C4-2B (cell line): Measurements from ENCODE around the gene EML3.

Experiments used
- ZFX ChIP-seq: fragments of 450-650 bp; IDR thresholded peaks from 2 replicates; pipeline ENCODE4 v1.6.1; 2017
- TF ChIP-seq, protein P1 (sequence below): fragments of 450-650 bp; conservative IDR thresholded peaks from 2 replicates; pipeline ENCODE4 v1.5.1; 2017; ENCODE audit warnings: mild to moderate bottlenecking

DNA sequence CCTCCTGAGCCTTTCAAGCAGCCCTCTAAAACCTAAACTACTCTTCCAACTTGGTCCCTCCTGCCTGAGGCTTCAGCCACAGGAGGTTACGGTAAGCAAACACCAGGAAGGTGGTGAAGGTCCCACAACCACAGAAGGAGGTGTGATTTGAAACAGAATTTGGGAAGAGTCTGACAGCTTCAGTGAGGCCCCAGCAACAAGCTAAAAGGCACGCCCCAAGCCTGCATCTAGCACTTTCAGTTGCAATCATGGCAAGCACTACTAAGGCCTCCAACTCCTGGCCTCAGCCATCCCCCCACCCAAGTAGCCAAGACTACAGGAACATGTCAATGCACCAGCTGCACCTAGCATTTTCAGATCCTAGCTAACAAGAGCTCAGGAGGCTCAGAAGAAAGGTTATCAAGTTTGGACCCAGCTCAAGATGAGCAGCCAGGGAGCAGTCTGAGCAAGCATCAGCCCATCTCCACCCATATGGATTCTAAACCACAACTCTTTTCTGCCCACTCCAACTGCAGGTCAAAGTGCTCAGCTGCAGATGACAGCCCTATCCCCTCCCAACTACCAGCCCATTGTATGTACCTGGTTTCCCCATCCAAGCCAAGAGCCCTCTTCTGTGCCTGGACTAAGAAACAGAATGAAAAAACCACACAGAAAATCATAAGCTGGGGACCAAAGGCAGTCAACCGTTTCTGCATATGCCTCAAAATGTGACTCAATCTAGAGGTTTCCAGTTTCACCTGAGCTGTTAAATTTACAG is 55.5 kb downstream of the EML3 start:
- TF ChIP-seq, protein P1, sequence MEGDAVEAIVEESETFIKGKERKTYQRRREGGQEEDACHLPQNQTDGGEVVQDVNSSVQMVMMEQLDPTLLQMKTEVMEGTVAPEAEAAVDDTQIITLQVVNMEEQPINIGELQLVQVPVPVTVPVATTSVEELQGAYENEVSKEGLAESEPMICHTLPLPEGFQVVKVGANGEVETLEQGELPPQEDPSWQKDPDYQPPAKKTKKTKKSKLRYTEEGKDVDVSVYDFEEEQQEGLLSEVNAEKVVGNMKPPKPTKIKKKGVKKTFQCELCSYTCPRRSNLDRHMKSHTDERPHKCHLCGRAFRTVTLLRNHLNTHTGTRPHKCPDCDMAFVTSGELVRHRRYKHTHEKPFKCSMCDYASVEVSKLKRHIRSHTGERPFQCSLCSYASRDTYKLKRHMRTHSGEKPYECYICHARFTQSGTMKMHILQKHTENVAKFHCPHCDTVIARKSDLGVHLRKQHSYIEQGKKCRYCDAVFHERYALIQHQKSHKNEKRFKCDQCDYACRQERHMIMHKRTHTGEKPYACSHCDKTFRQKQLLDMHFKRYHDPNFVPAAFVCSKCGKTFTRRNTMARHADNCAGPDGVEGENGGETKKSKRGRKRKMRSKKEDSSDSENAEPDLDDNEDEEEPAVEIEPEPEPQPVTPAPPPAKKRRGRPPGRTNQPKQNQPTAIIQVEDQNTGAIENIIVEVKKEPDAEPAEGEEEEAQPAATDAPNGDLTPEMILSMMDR: no peak
- no peak for TF ChIP-seq ZFX
